Measurements from ENCODE around the gene GNAI1. TPM values are rescaled to one million over a fixed set of nuclear protein-coding genes. Genes with fewer than 3 reads are reported as not detected.

Gene GNAI1
- total RNA-seq, 1 experiment from 2014 or later: 20.5 TPM

GRCh38 chr7:80161466-80161865 lies 26.8 kb downstream of the GNAI1 start:
- Mint-ChIP-seq H3K36me3 (ENCODE audit: insufficient read depth, unreplicated experiment) (no peaks in the 10 kb centered on the region), H3K27me3 (ENCODE audit: unreplicated experiment) (no peaks in the 10 kb centered on the region), H3K4me3 (ENCODE audit: low read depth, unreplicated experiment) (no peak overlapping the region), H3K9me3 (ENCODE audit: low read depth, unreplicated experiment) (peaks cover 3% of the 10 kb centered on the region), H3K27ac (ENCODE audit: unreplicated experiment) (no peak overlapping the region), H3K4me1 (ENCODE audit: low read depth, unreplicated experiment) (no peaks in the 10 kb centered on the region)
- intact Hi-C loops (cut with micrococcal nuclease; ENCODE audit: unreplicated experiment): no loop called here
- no peak for TF ChIP-seq CTCF (IDR thresholded peaks at IDR 0.05; ENCODE audit: unreplicated experiment)
- BruUV-seq (replicated peaks): no TSS peak
- CTCF ChIA-PET: no interaction called here
- DNase-seq: no peak

GRCh38 chr7:80165177-80165576 lies 30.5 kb downstream of the GNAI1 start:
- no peaks in the 10 kb centered on the region for H3K36me3 Mint-ChIP-seq (ENCODE audit: insufficient read depth, unreplicated experiment)
- intact Hi-C loops (cut with micrococcal nuclease; ENCODE audit: unreplicated experiment): no loop called here
- H3K27me3 Mint-ChIP-seq (ENCODE audit: unreplicated experiment): no peaks in the 10 kb centered on the region
- no peak for DNase-seq
- BruUV-seq (replicated peaks): no TSS peak
- H3K4me3 Mint-ChIP-seq (ENCODE audit: low read depth, unreplicated experiment): no peak overlapping the region
- no peaks in the 10 kb centered on the region for H3K4me1 Mint-ChIP-seq (ENCODE audit: low read depth, unreplicated experiment)
- no peak overlapping the region for H3K27ac Mint-ChIP-seq (ENCODE audit: unreplicated experiment)
- no peak for TF ChIP-seq CTCF (IDR thresholded peaks at IDR 0.05; ENCODE audit: unreplicated experiment)
- peaks cover 3% of the 10 kb centered on the region for H3K9me3 Mint-ChIP-seq (ENCODE audit: low read depth, unreplicated experiment)
- CTCF ChIA-PET: no interaction called here

GRCh38 chr7:80170445-80170844 lies 35.8 kb downstream of the GNAI1 start:
- Mint-ChIP-seq H3K4me1 (ENCODE audit: low read depth, unreplicated experiment) (no peaks in the 10 kb centered on the region), H3K27ac (ENCODE audit: unreplicated experiment) (no peak overlapping the region), H3K4me3 (ENCODE audit: low read depth, unreplicated experiment) (no peak overlapping the region), H3K27me3 (ENCODE audit: unreplicated experiment) (no peaks in the 10 kb centered on the region), H3K36me3 (ENCODE audit: insufficient read depth, unreplicated experiment) (no peaks in the 10 kb centered on the region), H3K9me3 (ENCODE audit: low read depth, unreplicated experiment) (peaks cover 6% of the 10 kb centered on the region)
- DNase-seq: no peak
- intact Hi-C loops (cut with micrococcal nuclease; ENCODE audit: unreplicated experiment): no loop called here
- no peak for TF ChIP-seq CTCF (IDR thresholded peaks at IDR 0.05; ENCODE audit: unreplicated experiment)
- CTCF ChIA-PET: no interaction called here
- no TSS peak for BruUV-seq (replicated peaks)

- Mint-ChIP-seq H3K36me3 (ENCODE audit: insufficient read depth, unreplicated experiment) (no peaks in the 10 kb centered on the region), H3K4me1 (ENCODE audit: low read depth, unreplicated experiment) (no peaks in the 10 kb centered on the region), H3K27me3 (ENCODE audit: unreplicated experiment) (no peaks in the 10 kb centered on the region), H3K4me3 (ENCODE audit: low read depth, unreplicated experiment) (no peak overlapping the region), H3K27ac (ENCODE audit: unreplicated experiment) (no peak overlapping the region), H3K9me3 (ENCODE audit: low read depth, unreplicated experiment) (peaks cover 8% of the 10 kb centered on the region)
- intact Hi-C loops (cut with micrococcal nuclease; ENCODE audit: unreplicated experiment): no loop called here
- no TSS peak for BruUV-seq (replicated peaks)
- DNase-seq: no peak
- TF ChIP-seq CTCF (IDR thresholded peaks at IDR 0.05; ENCODE audit: unreplicated experiment): no peak
- CTCF ChIA-PET: no interaction called here
Observed at GRCh38 chr7:80172387-80172786, 37.8 kb downstream of the GNAI1 start.

- Mint-ChIP-seq H3K9me3 (ENCODE audit: low read depth, unreplicated experiment) (peaks cover 8% of the 10 kb centered on the region), H3K36me3 (ENCODE audit: insufficient read depth, unreplicated experiment) (no peaks in the 10 kb centered on the region), H3K27me3 (ENCODE audit: unreplicated experiment) (no peaks in the 10 kb centered on the region), H3K4me1 (ENCODE audit: low read depth, unreplicated experiment) (no peaks in the 10 kb centered on the region), H3K27ac (ENCODE audit: unreplicated experiment) (no peak overlapping the region), H3K4me3 (ENCODE audit: low read depth, unreplicated experiment) (no peak overlapping the region)
- CTCF ChIA-PET: no interaction called here
- TF ChIP-seq CTCF (IDR thresholded peaks at IDR 0.05; ENCODE audit: unreplicated experiment): no peak
- DNase-seq: no peak
- intact Hi-C loops (cut with micrococcal nuclease; ENCODE audit: unreplicated experiment): no loop called here
- BruUV-seq (replicated peaks): no TSS peak
Observed at GRCh38 chr7:80175744-80176143, 41.1 kb downstream of the GNAI1 start.
